Caco-2 (cell line): ENCODE measurements around the gene SLC34A3. TPM values are rescaled to one million over a fixed set of nuclear protein-coding genes. Genes with fewer than 3 reads are reported as not detected.

Source experiments
- BruUV-seq: library from RNA; stranded (reverse); fragments of 400-500 nt; replicated peaks from 2 replicates; lab custom pipeline; 2021; lab: Mats Ljungman, UMichigan
- CTCF ChIA-PET: fragments of 300-600 bp; sonication (Branson Sonifier 250); formaldehyde crosslinking; loops from one replicate; lab custom pipeline; 2022; ENCODE audit warnings: antibody characterized with exemption; lab: Charles Lee
- POLR2A ChIA-PET: fragments of 300-600 bp; sonication (Branson Sonifier 250); formaldehyde crosslinking; loops from one replicate; lab custom pipeline; 2022; ENCODE audit warnings: antibody characterized with exemption; lab: Charles Lee
- DNase-seq, 2 experiments: peaks; one replicate each; pipeline versions ENCODE4 v3.0.0 to v3.0.0-alpha.2; 2020 to 2022
- H3K27me3 ChIP-seq: replicated peaks from 2 replicates; pipeline ENCODE4 v1.6.0; 2011; ENCODE audit warnings: low read length; ENCODE audit not compliant: control insufficient read depth, insufficient read depth
- H3K36me3 ChIP-seq: 2 replicates; pipeline ENCODE4 v1.5.1; 2011; ENCODE audit warnings: low read length; ENCODE audit not compliant: control insufficient read depth, insufficient read depth
- H3K4me1 ChIP-seq: fragments of 250-450 bp; sonication (Bioruptor Pico); 2 replicates; pipeline ENCODE4 v1.5.1; 2020; ENCODE audit warnings: mild to moderate bottlenecking
- H3K4me3 ChIP-seq: 2 replicates; pipeline ENCODE4 v1.5.1; 2011; ENCODE audit warnings: low read depth, mild to moderate bottlenecking, control low read depth, low read length
- H3K9me3 ChIP-seq: fragments of 250-450 bp; sonication (Bioruptor Pico); 2 replicates; pipeline ENCODE4 v1.5.1; 2020; ENCODE audit warnings: mild to moderate bottlenecking, moderate library complexity
- H3K27ac Mint-ChIP-seq: one replicate; pipeline ENCODE4 v1.8.0; 2022; ENCODE audit warnings: mixed read lengths; ENCODE audit not compliant: unreplicated experiment
- H3K27me3 Mint-ChIP-seq: one replicate; pipeline ENCODE4 v1.8.0; 2022; ENCODE audit warnings: mixed read lengths; ENCODE audit not compliant: insufficient read depth, unreplicated experiment
- H3K36me3 Mint-ChIP-seq: one replicate; pipeline ENCODE4 v1.8.0; 2022; ENCODE audit warnings: mild to moderate bottlenecking, mixed read lengths; ENCODE audit not compliant: insufficient read depth, unreplicated experiment
- H3K4me1 Mint-ChIP-seq: one replicate; pipeline ENCODE4 v1.8.0; 2022; ENCODE audit warnings: low read depth, mixed read lengths; ENCODE audit not compliant: unreplicated experiment
- H3K4me3 Mint-ChIP-seq: one replicate; pipeline ENCODE4 v1.8.0; 2022; ENCODE audit warnings: mild to moderate bottlenecking, moderate library complexity, mixed read lengths; ENCODE audit not compliant: unreplicated experiment
- H3K9me3 Mint-ChIP-seq: one replicate; pipeline ENCODE4 v1.8.0; 2022; ENCODE audit warnings: mixed read lengths; ENCODE audit not compliant: unreplicated experiment
- intact Hi-C: fragments of 100-400 bp; cut with micrococcal nuclease; formaldehyde crosslinking; loops from one replicate; pipeline ENCODE4 v1.10.0; 2022; ENCODE audit not compliant: unreplicated experiment
- total RNA-seq: library from RNA; stranded (reverse); gene quantifications from 2 replicates; pipeline ENCODE4 v1.2.3, GENCODE V29; 2022
- TF ChIP-seq, protein P1 (sequence below), 2 experiments: fragments of 200-600 bp in 1 of 2; IDR thresholded peaks; 1 replicate in 1 of 2; 2 replicates in 1 of 2; pipeline versions ENCODE4 v1.5.1 to v1.8.0; 2011 to 2022; ENCODE audit warnings: antibody characterized with exemption in 1 of 2, control low read depth in 1 of 2, inconsistent platforms in 1 of 2, low read depth in 1 of 2, low read length in 1 of 2, mild to moderate bottlenecking in 1 of 2, moderate library complexity in 1 of 2; ENCODE audit not compliant: insufficient read depth in 1 of 2, severe bottlenecking in 1 of 2, unreplicated experiment in 1 of 2

SLC34A3 gene
- total RNA-seq, 1 experiment from 2014 or later, result not detected

DNA sequence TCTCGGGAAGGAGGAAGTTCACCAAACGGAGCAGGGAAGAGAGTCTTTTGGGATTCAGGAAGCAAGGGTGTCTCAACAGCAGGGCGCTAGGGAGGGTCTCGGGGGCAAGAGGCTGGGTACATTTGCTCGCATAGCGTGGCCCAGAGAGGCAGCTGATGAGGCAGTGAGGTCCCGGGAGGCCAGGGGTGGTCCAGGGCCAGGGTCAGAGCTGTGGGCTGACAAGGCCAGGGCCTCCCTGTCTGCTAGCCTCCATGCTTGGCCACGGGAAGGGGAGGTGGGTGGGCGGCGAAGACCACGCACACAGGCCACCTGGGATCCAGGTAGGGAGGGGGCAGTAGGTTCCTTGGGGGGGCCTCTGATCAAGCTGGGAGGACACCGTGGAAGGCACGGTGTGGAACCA lies 19.2 kb upstream of the SLC34A3 start:
- Mint-ChIP-seq H3K9me3 (no peaks in the 10 kb centered on the region), H3K27me3 (no peaks in the 10 kb centered on the region), H3K4me1 (peaks cover 9% of the 10 kb centered on the region), H3K4me3 (no peak overlapping the region), H3K27ac (no peak overlapping the region), H3K36me3 (peaks cover 30% of the 10 kb centered on the region)
- ChIA-PET CTCF (no interaction called here), POLR2A (no interaction called here)
- no peaks in the 10 kb centered on the region for H3K9me3 ChIP-seq
- no peaks in the 10 kb centered on the region for H3K27me3 ChIP-seq
- no peaks in the 10 kb centered on the region; the same call in 1 of the 2 replicates for H3K36me3 ChIP-seq
- H3K4me1 ChIP-seq, result peaks cover 4% of the 10 kb centered on the region; the same call in 1 of the 2 replicates
- intact Hi-C loops, result no loop called here
- no TSS peak for BruUV-seq
- H3K4me3 ChIP-seq, result no peak overlapping the region
- no peak for DNase-seq
- TF ChIP-seq, protein P1, sequence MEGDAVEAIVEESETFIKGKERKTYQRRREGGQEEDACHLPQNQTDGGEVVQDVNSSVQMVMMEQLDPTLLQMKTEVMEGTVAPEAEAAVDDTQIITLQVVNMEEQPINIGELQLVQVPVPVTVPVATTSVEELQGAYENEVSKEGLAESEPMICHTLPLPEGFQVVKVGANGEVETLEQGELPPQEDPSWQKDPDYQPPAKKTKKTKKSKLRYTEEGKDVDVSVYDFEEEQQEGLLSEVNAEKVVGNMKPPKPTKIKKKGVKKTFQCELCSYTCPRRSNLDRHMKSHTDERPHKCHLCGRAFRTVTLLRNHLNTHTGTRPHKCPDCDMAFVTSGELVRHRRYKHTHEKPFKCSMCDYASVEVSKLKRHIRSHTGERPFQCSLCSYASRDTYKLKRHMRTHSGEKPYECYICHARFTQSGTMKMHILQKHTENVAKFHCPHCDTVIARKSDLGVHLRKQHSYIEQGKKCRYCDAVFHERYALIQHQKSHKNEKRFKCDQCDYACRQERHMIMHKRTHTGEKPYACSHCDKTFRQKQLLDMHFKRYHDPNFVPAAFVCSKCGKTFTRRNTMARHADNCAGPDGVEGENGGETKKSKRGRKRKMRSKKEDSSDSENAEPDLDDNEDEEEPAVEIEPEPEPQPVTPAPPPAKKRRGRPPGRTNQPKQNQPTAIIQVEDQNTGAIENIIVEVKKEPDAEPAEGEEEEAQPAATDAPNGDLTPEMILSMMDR (IDR thresholded peaks at IDR 0.05; ENCODE audit: insufficient read depth in 1 of 2, low read depth in 1 of 2, low read length in 1 of 2, severe bottlenecking in 1 of 2, unreplicated experiment in 1 of 2), result no peak

DNA sequence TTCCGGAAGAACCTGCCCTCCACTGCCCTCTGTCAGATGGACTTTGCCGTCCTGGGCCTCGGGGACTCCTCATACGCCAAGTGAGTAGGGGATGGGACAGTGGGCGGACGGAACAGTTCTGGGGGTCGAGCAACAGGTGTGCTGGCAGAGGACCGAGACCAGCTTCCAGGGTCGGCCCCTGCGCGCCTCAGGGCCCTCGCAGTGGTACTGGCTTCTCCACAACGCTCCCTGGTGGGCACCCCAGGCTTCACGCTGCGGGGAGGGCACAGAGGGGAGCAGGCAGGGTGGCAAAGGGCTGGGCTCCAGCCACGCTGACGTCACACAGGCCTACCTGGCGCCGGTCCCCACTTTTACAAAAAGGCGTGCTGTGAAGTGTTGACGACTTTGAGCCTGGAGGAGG lies 18.2 kb upstream of the SLC34A3 start:
- TF ChIP-seq, protein P1 (IDR thresholded peaks at IDR 0.05; ENCODE audit: insufficient read depth in 1 of 2, low read depth in 1 of 2, low read length in 1 of 2, severe bottlenecking in 1 of 2, unreplicated experiment in 1 of 2), result no peak
- Mint-ChIP-seq H3K27ac (no peak overlapping the region), H3K36me3 (peaks cover 29% of the 10 kb centered on the region), H3K4me1 (peaks cover 6% of the 10 kb centered on the region), H3K4me3 (no peak overlapping the region), H3K27me3 (no peaks in the 10 kb centered on the region), H3K9me3 (no peaks in the 10 kb centered on the region)
- Histone ChIP-seq H3K9me3 (no peaks in the 10 kb centered on the region), H3K4me3 (no peak overlapping the region), H3K4me1 (peaks cover 9% of the 10 kb centered on the region), H3K27me3 (no peaks in the 10 kb centered on the region), H3K36me3 (no peaks in the 10 kb centered on the region; the same call in 1 of the 2 replicates)
- intact Hi-C loops, result no loop called here
- DNase-seq, result no peak
- ChIA-PET CTCF (no interaction called here), POLR2A (no interaction called here)
- no TSS peak for BruUV-seq

DNA sequence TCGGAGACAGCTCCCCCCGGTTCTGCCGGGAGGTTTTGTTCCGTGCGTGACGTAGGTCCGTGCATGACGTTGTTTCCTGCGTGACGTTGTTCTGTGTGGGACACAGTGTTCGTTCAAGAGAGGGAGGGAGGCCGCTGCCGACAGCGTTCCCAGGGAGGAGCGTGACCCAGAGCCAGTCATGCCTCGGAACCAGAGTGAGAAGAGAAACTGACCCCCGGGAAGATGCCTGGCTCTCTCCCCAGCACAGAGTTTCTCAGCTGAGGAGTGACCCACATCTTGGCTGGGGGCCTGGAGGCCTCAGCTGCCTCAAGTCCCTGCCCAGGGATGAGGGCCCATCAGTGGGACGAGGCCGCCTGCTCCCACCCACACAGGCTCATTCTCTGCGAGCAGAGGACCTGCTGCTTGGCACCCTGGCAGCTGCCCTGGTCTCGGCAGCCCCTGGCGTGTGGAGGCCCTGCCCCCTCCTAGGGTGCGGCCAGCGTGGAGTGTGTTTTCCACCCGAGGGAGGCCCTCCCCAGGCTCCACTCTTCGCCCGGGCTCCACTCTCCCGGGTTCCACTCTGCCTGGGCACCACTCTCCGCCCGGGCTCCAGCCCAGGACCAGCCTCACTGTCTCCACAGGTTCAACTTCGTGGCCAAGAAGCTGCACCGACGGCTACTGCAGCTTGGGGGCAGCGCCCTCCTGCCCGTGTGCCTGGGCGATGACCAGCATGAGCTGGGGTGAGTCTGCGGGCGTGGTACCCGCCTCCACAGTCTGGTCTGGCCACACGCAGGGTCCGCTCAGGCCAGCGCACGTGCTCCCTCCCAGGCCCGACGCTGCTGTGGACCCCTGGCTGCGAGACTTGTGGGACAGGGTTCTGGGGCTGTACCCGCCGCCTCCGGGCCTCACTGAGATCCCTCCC lies 17.3 kb upstream of the SLC34A3 start:
- DNase-seq, result no peak
- H3K4me3 ChIP-seq, result no peak overlapping the region
- no peaks in the 10 kb centered on the region for H3K27me3 Mint-ChIP-seq
- BruUV-seq, result no TSS peak
- H3K27ac Mint-ChIP-seq, result no peak overlapping the region
- no peak overlapping the region for H3K4me3 Mint-ChIP-seq
- peaks cover 18% of the 10 kb centered on the region for H3K4me1 ChIP-seq
- POLR2A ChIA-PET, result no interaction called here
- CTCF ChIA-PET, result interaction anchor here (1.1 to 1.4 kb wide), 2 partner anchors 14 to 24 kb away, joined by 7 to 8 read pairs; partner anchors contain the start of gene RNF224
- TF ChIP-seq, protein P1 (IDR thresholded peaks at IDR 0.05; ENCODE audit: insufficient read depth in 1 of 2, low read depth in 1 of 2, low read length in 1 of 2, severe bottlenecking in 1 of 2, unreplicated experiment in 1 of 2), result peak in 1 of 2 experiments; percentile 14
- peaks cover 26% of the 10 kb centered on the region for H3K36me3 Mint-ChIP-seq
- H3K4me1 Mint-ChIP-seq, result peaks cover 6% of the 10 kb centered on the region
- no peaks in the 10 kb centered on the region for H3K9me3 ChIP-seq
- no peaks in the 10 kb centered on the region; the same call in 1 of the 2 replicates for H3K36me3 ChIP-seq
- intact Hi-C loops, result no loop called here
- H3K9me3 Mint-ChIP-seq, result no peaks in the 10 kb centered on the region
- H3K27me3 ChIP-seq, result no peaks in the 10 kb centered on the region
